Small intestine (tissue), 7 donors: ENCODE measurements around the gene ATP6AP2. TPM values are rescaled to one million over a fixed set of nuclear protein-coding genes. Genes with fewer than 3 reads are reported as not detected.

Experiments
- DNase-seq, 2 donors: peaks; one replicate each; pipeline versions ENCODE4 v3.0.0 to v3.0.0-alpha.2; 2013
- FAIRE-seq: peaks from 2 replicates; lab custom pipeline; 2012; peaks lifted over from hg19 to GRCh38; lab: Jason Lieb, UNC
- H3K27ac ChIP-seq, 3 donors: one replicate each; pipeline ENCODE4 v1.5.1; 2013; ENCODE audit warnings: low read length in 2 of 3, mild to moderate bottlenecking in 2 of 3, control low read depth in 1 of 3, inconsistent platforms in 1 of 3, low read depth in 1 of 3, moderate library complexity in 1 of 3
- H3K27me3 ChIP-seq, 3 donors: one replicate each; pipeline ENCODE4 v1.6.1; 2013; ENCODE audit warnings: low read length in 3 of 3, inconsistent platforms in 1 of 3; ENCODE audit not compliant: control insufficient read depth in 3 of 3, insufficient read depth in 3 of 3
- H3K36me3 ChIP-seq, 3 donors: one replicate each; pipeline ENCODE4 v1.6.1; 2013; ENCODE audit warnings: low read length in 3 of 3, inconsistent platforms in 1 of 3, low read depth in 1 of 3, mild to moderate bottlenecking in 1 of 3, moderate library complexity in 1 of 3; ENCODE audit not compliant: control insufficient read depth in 3 of 3, insufficient read depth in 2 of 3
- H3K4me1 ChIP-seq, 3 donors: one replicate each; pipeline ENCODE4 v1.6.1; 2013; ENCODE audit warnings: low read length in 2 of 3, inconsistent platforms in 1 of 3, low read depth in 1 of 3, mild to moderate bottlenecking in 1 of 3, moderate library complexity in 1 of 3; ENCODE audit not compliant: control insufficient read depth in 3 of 3, insufficient read depth in 2 of 3
- H3K4me3 ChIP-seq, 3 donors: one replicate each; pipeline ENCODE4 v1.5.1; 2013; ENCODE audit warnings: low read length in 3 of 3, control low read depth in 1 of 3, inconsistent platforms in 1 of 3, low read depth in 1 of 3, mild to moderate bottlenecking in 1 of 3, moderate library complexity in 1 of 3
- H3K9me3 ChIP-seq, 2 donors: one replicate each; pipeline ENCODE4 v1.6.1; 2013; ENCODE audit warnings: low read depth in 1 of 2, low read length in 1 of 2; ENCODE audit not compliant: control insufficient read depth in 2 of 2, insufficient read depth in 1 of 2
- WGBS, 3 donors: extraction: QIAGEN DNeasy Blood & Tissue Kit; methylation state at CpG; one replicate each; pipeline ENCODE4 v1.1.7; 2013; 5-methylcytosine and 5-hydroxymethylcytosine counted together
- polyA plus RNA-seq, 4 donors: library from polyadenylated mRNA; stranded (reverse) in 3 of 4; unstranded in 1 of 4; fragments of 200-250 nt in 3 of 4; fragments of 120-200 nt in 1 of 4; gene quantifications; one replicate each; pipeline versions ENCODE4 v1.2.1 to v1.2.3, GENCODE V29; 2013
- donor health status: healthy with polysubstance abuse.
- donor health status: control.
- donor health status: control.
- donor health status: Bipolar disorder and iron deficiency.
- donor health status: healthy.

ATP6AP2 gene
- polyA plus RNA-seq, 4 donors = 13.0 to 93.7 (median 39.1) TPM

DNA sequence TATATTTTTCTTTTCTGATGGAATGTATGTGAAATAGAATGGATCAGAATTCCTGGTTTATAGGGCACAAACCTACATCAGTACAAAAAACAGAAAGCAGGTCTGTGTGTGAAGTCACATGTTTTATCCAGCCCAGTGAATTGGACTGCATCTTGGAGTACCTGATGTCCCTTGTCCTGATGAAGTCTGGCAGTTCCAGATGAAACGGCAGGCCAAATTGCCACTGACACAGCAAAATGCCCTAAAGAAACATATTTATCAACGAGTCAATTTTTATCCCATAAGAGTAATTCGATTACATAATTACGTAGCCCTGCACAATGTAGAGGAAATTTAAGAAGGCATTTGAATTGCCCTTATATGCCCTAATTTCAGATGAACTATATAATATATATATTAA lies 37.8 kb upstream of the ATP6AP2 start:
- no peak for DNase-seq
- FAIRE-seq = no peak
- H3K9me3 ChIP-seq = no peaks in the 10 kb centered on the region
- H3K27ac ChIP-seq = no peak overlapping the region
- no peaks in the 10 kb centered on the region for H3K36me3 ChIP-seq
- no peaks in the 10 kb centered on the region for H3K27me3 ChIP-seq
- no peak overlapping the region for H3K4me3 ChIP-seq
- peaks cover 0 to 4% (median 0%) of the 10 kb centered on the region in 3 donors for H3K4me1 ChIP-seq
- WGBS, 3 donors = 77 to 87% (median 86%) methylated on average over 4 of the region's 4 CpGs

DNA sequence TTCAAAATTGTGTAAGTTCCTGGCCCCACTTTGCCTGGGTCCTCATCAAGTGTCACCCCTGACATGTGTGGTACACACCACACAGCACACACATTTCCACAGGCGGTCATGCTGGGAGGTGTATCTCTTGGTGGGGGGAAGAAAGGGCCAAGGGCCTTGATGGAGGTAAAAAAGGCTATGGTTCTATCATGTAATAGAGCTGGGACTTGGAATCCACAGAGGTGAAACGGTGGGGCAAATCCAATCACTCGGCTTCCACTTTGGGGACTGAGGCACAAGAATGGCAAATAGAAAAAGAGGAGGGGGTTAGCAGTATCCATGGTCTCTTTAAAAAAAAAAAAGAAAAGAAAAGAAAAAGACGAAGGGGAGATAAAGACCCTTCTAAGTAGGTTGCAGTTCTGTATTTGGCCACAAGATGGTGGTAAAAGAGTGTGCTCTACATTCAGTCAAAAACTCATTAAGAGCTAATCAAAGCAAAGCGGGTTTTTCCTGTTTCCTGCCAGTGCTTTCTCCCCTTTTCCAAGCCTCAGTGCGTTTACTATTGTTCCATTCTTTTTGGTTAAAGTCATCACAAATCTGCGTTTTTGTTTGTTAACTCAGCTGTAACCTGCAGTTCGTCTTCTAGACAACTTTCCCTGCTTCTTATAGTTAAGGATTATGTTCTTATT lies 37.0 kb upstream of the ATP6AP2 start:
- peak overlapping the region in 1 of 3 donors; percentile 25 for H3K27ac ChIP-seq
- no peak overlapping the region for H3K4me3 ChIP-seq
- FAIRE-seq = peak; percentile 64
- DNase-seq = peak; percentile 50 to 65
- no peaks in the 10 kb centered on the region for H3K27me3 ChIP-seq
- no peaks in the 10 kb centered on the region for H3K36me3 ChIP-seq
- H3K9me3 ChIP-seq = no peaks in the 10 kb centered on the region
- WGBS, 3 donors = 4 to 6% (median 5%) methylated on average over 8 of the region's 8 CpGs
- H3K4me1 ChIP-seq = peaks cover 0 to 4% (median 0%) of the 10 kb centered on the region in 3 donors

GRCh38 chrX:40544343-40545266 lies 36.2 kb upstream of the ATP6AP2 start:
- Histone ChIP-seq H3K27ac (peak overlapping the region in 2 of 3 donors; percentile 25 to 31), H3K4me3 (no peak overlapping the region), H3K27me3 (no peaks in the 10 kb centered on the region), H3K9me3 (no peaks in the 10 kb centered on the region), H3K4me1 (peaks cover 0 to 4% (median 0%) of the 10 kb centered on the region in 3 donors), H3K36me3 (no peaks in the 10 kb centered on the region)
- DNase-seq = no peak
- WGBS, 3 donors = 49 to 57% (median 55%) methylated on average over 13 of the region's 13 CpGs
- no peak for FAIRE-seq

DNA sequence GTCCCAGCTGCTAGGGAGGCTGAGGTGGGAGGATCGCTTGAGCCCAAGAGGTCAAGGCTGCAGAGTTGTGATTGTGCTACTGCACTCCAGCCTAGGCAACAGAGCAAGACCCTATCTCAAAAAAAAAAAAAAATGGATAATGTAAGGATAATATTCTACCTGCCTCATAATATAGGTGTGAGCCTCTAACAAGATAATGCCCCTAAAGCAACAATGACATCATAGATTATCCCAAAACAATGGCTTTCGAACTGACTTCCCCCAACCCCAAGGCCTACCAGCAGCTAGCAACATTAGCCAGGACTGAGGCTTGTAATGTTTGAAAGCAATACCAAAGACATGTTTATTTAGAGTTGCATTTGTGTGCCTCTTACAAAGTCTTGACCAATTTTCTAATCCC lies 33.9 kb upstream of the ATP6AP2 start:
- Histone ChIP-seq H3K27ac (no peak overlapping the region), H3K4me1 (peaks cover 0 to 4% (median 0%) of the 10 kb centered on the region in 3 donors), H3K36me3 (no peaks in the 10 kb centered on the region), H3K9me3 (no peaks in the 10 kb centered on the region), H3K4me3 (no peak overlapping the region), H3K27me3 (no peaks in the 10 kb centered on the region)
- no peak for FAIRE-seq
- no peak for DNase-seq
- WGBS, 3 donors = 85 to 98% (median 97%) methylated on average over 2 of the region's 2 CpGs

GRCh38 chrX:40550066-40550465 lies 30.7 kb upstream of the ATP6AP2 start:
- H3K9me3 ChIP-seq = no peaks in the 10 kb centered on the region
- FAIRE-seq (no peak), DNase-seq (peak in 1 of 2 donors; percentile 2)
- 44 to 61% (median 58%) methylated on average over 9 of the region's 9 CpGs for WGBS, 3 donors
- no peaks in the 10 kb centered on the region for H3K36me3 ChIP-seq
- H3K4me1 ChIP-seq = no peaks in the 10 kb centered on the region
- H3K27me3 ChIP-seq = no peaks in the 10 kb centered on the region
- no peak overlapping the region for H3K27ac ChIP-seq
- no peak overlapping the region for H3K4me3 ChIP-seq

DNA sequence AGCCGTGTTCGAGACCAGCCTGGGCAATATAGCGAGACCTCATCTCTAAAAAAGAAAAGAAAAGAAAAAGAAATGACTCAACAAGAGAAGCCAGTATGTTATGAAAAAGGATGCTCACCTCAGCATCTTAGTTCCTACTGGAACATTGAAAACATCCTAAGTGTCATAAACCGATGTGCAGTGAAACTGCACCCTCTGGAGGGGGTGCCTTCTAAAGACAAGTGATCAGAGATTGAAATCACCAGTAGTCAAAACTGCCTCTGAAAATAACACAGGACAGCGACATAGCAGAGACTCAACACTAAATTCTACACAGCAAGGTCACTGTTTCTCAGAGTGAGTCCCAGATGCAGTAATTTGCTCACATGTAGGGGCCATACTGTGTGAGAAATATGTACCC lies 28.0 kb upstream of the ATP6AP2 start:
- 58 to 68% (median 67%) methylated on average over 5 of the region's 5 CpGs for WGBS, 3 donors
- Histone ChIP-seq H3K36me3 (no peaks in the 10 kb centered on the region), H3K27ac (no peak overlapping the region), H3K9me3 (no peaks in the 10 kb centered on the region), H3K4me1 (no peaks in the 10 kb centered on the region), H3K27me3 (no peaks in the 10 kb centered on the region), H3K4me3 (no peak overlapping the region)
- no peak for DNase-seq
- no peak for FAIRE-seq

DNA sequence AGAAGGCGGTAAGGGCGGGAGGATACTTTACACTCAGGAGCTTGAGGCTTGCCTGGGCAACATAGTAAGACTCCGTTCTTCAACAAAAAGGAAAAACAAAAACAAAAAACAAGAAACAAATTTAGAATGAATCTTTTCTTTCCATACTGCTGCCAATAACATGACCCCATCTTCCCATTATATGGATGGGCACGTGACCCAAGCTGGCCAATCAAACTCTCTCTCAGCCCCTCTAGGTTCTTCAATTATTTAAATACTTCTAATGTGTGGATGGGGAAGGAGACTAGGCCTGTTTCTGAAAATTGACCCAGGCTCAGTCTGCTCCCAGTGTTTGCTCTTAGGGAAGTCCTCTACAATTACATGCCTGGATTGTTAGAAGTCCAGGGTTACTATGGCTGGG lies 22.2 kb upstream of the ATP6AP2 start:
- no peak for FAIRE-seq
- Histone ChIP-seq H3K27me3 (no peaks in the 10 kb centered on the region), H3K9me3 (no peaks in the 10 kb centered on the region), H3K4me1 (no peaks in the 10 kb centered on the region), H3K4me3 (no peak overlapping the region), H3K36me3 (no peaks in the 10 kb centered on the region), H3K27ac (no peak overlapping the region)
- DNase-seq = no peak
- WGBS, 3 donors = 69 to 96% (median 83%) methylated on average over 4 of the region's 4 CpGs

DNA sequence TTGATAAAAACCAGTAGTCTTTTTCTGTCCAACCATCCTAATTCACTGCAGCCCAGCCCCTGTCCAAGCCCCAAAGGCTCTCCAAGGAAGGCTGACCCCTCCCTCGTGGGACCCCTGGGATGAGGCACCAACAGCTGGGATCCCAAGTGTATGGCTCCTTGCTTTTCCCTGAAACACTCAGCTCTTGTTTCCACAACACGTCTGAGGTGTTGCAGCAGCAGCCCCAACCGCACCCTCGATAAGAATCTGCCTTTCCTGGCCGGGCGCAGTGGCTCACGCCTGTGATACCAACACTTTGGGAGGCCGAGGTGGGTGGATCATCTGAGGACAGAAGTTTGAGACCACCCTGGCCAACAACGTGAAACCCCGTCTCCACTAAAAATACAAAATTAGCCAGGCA lies 17.0 kb upstream of the ATP6AP2 start:
- FAIRE-seq (no peak), DNase-seq (no peak)
- Histone ChIP-seq H3K36me3 (no peaks in the 10 kb centered on the region), H3K27me3 (no peaks in the 10 kb centered on the region), H3K4me1 (no peaks in the 10 kb centered on the region), H3K9me3 (no peaks in the 10 kb centered on the region), H3K4me3 (no peak overlapping the region), H3K27ac (no peak overlapping the region)
- WGBS, 3 donors = 82 to 90% (median 87%) methylated on average over 10 of the region's 10 CpGs
